ENCODE results near the gene WDR83.
"Not testable (repeated sequence)": the region's sequence is repeated elsewhere in the genome, so short reads cannot be mapped to it uniquely, and the experiment has no call there.

WDR83 gene

GRCh38 chr19:12666265-12667048 lies at the start of gene WDR83, which contains the start of gene MAN2B1:
WDR83 (plus strand) TSS chr19:12666807; CDS start chr19:12669791, 2,984 bp downstream.
MAN2B1 (minus strand) TSS chr19:12666742; CDS start chr19:12666701, 41 bp downstream.
- peak; percentile 87 for DNase-seq

- DNase-seq: no peak
Observed at GRCh38 chr19:12617646-12618045, 49.0 kb upstream of the WDR83 start.

- not testable (repeated sequence) for DNase-seq
Observed at GRCh38 chr19:12621253-12622024, 45.2 kb upstream of the WDR83 start.

GRCh38 chr19:12623361-12624031 lies 43.1 kb upstream of the WDR83 start:
- no peak for DNase-seq

GRCh38 chr19:12626958-12627357 lies 39.6 kb upstream of the WDR83 start:
- DNase-seq: no peak

GRCh38 chr19:12628040-12629022 lies 38.3 kb upstream of the WDR83 start:
- DNase-seq: no peak

- DNase-seq: no peak
Observed at GRCh38 chr19:12629215-12629614, 37.4 kb upstream of the WDR83 start.

- DNase-seq: no peak
Observed at GRCh38 chr19:12636631-12637030, 30.0 kb upstream of the WDR83 start.

- no peak for DNase-seq
Observed at GRCh38 chr19:12638611-12639182, 27.9 kb upstream of the WDR83 start.

- peak; percentile 86 for DNase-seq
Observed at GRCh38 chr19:12639901-12640613, 26.6 kb upstream of the WDR83 start.

GRCh38 chr19:12641456-12641855 lies 25.2 kb upstream of the WDR83 start:
- DNase-seq: no peak

- DNase-seq: no peak
Observed at GRCh38 chr19:12642506-12642905, 24.1 kb upstream of the WDR83 start.

GRCh38 chr19:12643716-12644115 lies 22.9 kb upstream of the WDR83 start:
- not testable (repeated sequence) for DNase-seq

- no peak for DNase-seq
Observed at GRCh38 chr19:12646551-12646950, 20.1 kb upstream of the WDR83 start.

GRCh38 chr19:12647047-12647446 lies 19.6 kb upstream of the WDR83 start:
- DNase-seq: no peak

GRCh38 chr19:12647490-12648071 lies 19.0 kb upstream of the WDR83 start:
- peak; percentile 60 for DNase-seq

GRCh38 chr19:12648088-12648487 lies 18.5 kb upstream of the WDR83 start:
- DNase-seq: no peak

GRCh38 chr19:12649941-12650340 lies 16.7 kb upstream of the WDR83 start:
- DNase-seq: no peak

- DNase-seq: no peak
Observed at GRCh38 chr19:12652219-12652618, 14.4 kb upstream of the WDR83 start.

GRCh38 chr19:12655546-12655945 lies 11.1 kb upstream of the WDR83 start:
- no peak for DNase-seq

Measured in femur (tissue), 1 donor.